Activated CD8-positive, alpha-beta memory T cell treated with anti-CD3 and anti-CD28 coated beads, Interleukin-2, amount 10 ng/mL, durations not matched to agents 7 days and 5 days (primary cell): Measurements from ENCODE around the gene PI4KB. TPM values are rescaled to one million over a fixed set of nuclear protein-coding genes. Genes with fewer than 3 reads are reported as not detected.
A peak's percentile ranks its signal among the peaks of the same experiment; 100 is the strongest.
"Not testable (repeated sequence)": the region's sequence is repeated elsewhere in the genome, so short reads cannot be mapped to it uniquely, and the experiment has no call there.

ENCODE experiments used
- ATAC-seq: fragments of 150-1000 bp; cut with Tn5 transposase; one replicate; pipeline ENCODE4 v1.10.0; 2021; ENCODE audit warnings: moderate library complexity
- CTCF ChIA-PET: fragments of 350-600 bp; sonication (Branson Sonifier 250); formaldehyde crosslinking; loops from one replicate; lab custom pipeline; 2021; ENCODE audit warnings: antibody characterized with exemption; lab: Charles Lee
- DNase-seq: peaks from one replicate; pipeline ENCODE4 v3.0.0-alpha.2; 2020
- H3K27ac Mint-ChIP-seq: one replicate; pipeline ENCODE4 v1.8.0; 2021; ENCODE audit warnings: mild to moderate bottlenecking, mixed read lengths
- H3K27me3 Mint-ChIP-seq: one replicate; pipeline ENCODE4 v1.8.0; 2021; ENCODE audit warnings: mixed read lengths
- H3K36me3 Mint-ChIP-seq: one replicate; pipeline ENCODE4 v1.8.0; 2021; ENCODE audit warnings: mild to moderate bottlenecking, mixed read lengths
- H3K4me1 Mint-ChIP-seq: one replicate; pipeline ENCODE4 v1.8.0; 2021; ENCODE audit warnings: mixed read lengths
- H3K4me3 Mint-ChIP-seq: one replicate; pipeline ENCODE4 v1.8.0; 2021; ENCODE audit warnings: mild to moderate bottlenecking, moderate library complexity, mixed read lengths
- H3K9me3 Mint-ChIP-seq: one replicate; pipeline ENCODE4 v1.8.0; 2022; ENCODE audit warnings: low read depth, mixed read lengths
- total RNA-seq, 2 experiments: library from RNA; stranded (reverse); gene quantifications; one replicate each; pipeline ENCODE4 v1.2.3, GENCODE V29; 2021

PI4KB gene
- total RNA-seq, 2 experiments from 2014 or later, result 68.5 to 73.9 TPM

- Mint-ChIP-seq H3K27ac (peak overlapping the region; percentile 29), H3K4me3 (no peak overlapping the region), H3K27me3 (no peaks in the 10 kb centered on the region), H3K4me1 (peaks cover 18% of the 10 kb centered on the region), H3K9me3 (no peaks in the 10 kb centered on the region), H3K36me3 (peaks cover 5% of the 10 kb centered on the region)
- DNase-seq (no peak), ATAC-seq (no peak)
- CTCF ChIA-PET, result interaction anchor here (0.7 to 1.6 kb wide), 6 partner anchors 12 to 206 kb away, joined by 3 to 7 read pairs (median 4); no protein-coding TSS in a partner anchor
Measured at GRCh38 chr1:151277249-151277648, 50.0 kb downstream of the PI4KB start.

- H3K9me3 Mint-ChIP-seq, H3K27me3 Mint-ChIP-seq, H3K36me3 Mint-ChIP-seq, H3K4me3 Mint-ChIP-seq, DNase-seq, CTCF ChIA-PET, H3K27ac Mint-ChIP-seq, ATAC-seq: not testable (repeated sequence)
- peaks cover 14% of the 10 kb centered on the region for H3K4me1 Mint-ChIP-seq
Measured at GRCh38 chr1:151275341-151275740, 51.9 kb downstream of the PI4KB start.

- Mint-ChIP-seq H3K4me3 (no peak overlapping the region), H3K36me3 (peaks cover 10% of the 10 kb centered on the region), H3K4me1 (peaks cover 13% of the 10 kb centered on the region), H3K9me3 (no peaks in the 10 kb centered on the region), H3K27me3 (no peaks in the 10 kb centered on the region), H3K27ac (no peak overlapping the region)
- CTCF ChIA-PET, result interaction anchor here (1.1 kb wide), 1 partner anchor 66 kb away, joined by 4 read pairs; no protein-coding TSS in a partner anchor
- ATAC-seq (no peak), DNase-seq (no peak)
Measured at GRCh38 chr1:151273924-151274466, 53.2 kb downstream of the PI4KB start.

GRCh38 chr1:151267760-151268159 is 59.5 kb downstream of the PI4KB start:
- no peaks in the 10 kb centered on the region for H3K4me1 Mint-ChIP-seq
- ATAC-seq (no peak), DNase-seq (no peak)
- H3K36me3 Mint-ChIP-seq, result peaks cover 43% of the 10 kb centered on the region
- H3K9me3 Mint-ChIP-seq, result no peaks in the 10 kb centered on the region
- H3K27ac Mint-ChIP-seq, result no peak overlapping the region
- no peaks in the 10 kb centered on the region for H3K27me3 Mint-ChIP-seq
- H3K4me3 Mint-ChIP-seq, result no peak overlapping the region
- CTCF ChIA-PET, result interaction anchor here (1.0 to 1.1 kb wide), 2 partner anchors 16 kb away, joined by 3 read pairs; no protein-coding TSS in a partner anchor

GRCh38 chr1:151266821-151267220 is 60.4 kb downstream of the PI4KB start:
- H3K27me3 Mint-ChIP-seq, result no peaks in the 10 kb centered on the region
- no peak for DNase-seq
- CTCF ChIA-PET, result interaction anchor here (1.0 kb wide), 1 partner anchor 15 kb away, joined by 3 read pairs; no protein-coding TSS in a partner anchor
- H3K4me1 Mint-ChIP-seq, result no peaks in the 10 kb centered on the region
- no peak for ATAC-seq
- H3K27ac Mint-ChIP-seq, result no peak overlapping the region
- H3K9me3 Mint-ChIP-seq, result no peaks in the 10 kb centered on the region
- H3K36me3 Mint-ChIP-seq, result peaks cover 44% of the 10 kb centered on the region
- H3K4me3 Mint-ChIP-seq, result no peak overlapping the region

GRCh38 chr1:151266315-151266714 is 60.9 kb downstream of the PI4KB start:
- Mint-ChIP-seq H3K4me3 (no peak overlapping the region), H3K9me3 (no peaks in the 10 kb centered on the region), H3K4me1 (no peaks in the 10 kb centered on the region), H3K36me3 (peaks cover 42% of the 10 kb centered on the region), H3K27me3 (no peaks in the 10 kb centered on the region), H3K27ac (no peak overlapping the region)
- no peak for DNase-seq
- no peak for ATAC-seq
- CTCF ChIA-PET, result no interaction called here

GRCh38 chr1:151265446-151266236 is 61.6 kb downstream of the PI4KB start:
- DNase-seq (no peak), ATAC-seq (no peak)
- no peaks in the 10 kb centered on the region for H3K27me3 Mint-ChIP-seq
- no peaks in the 10 kb centered on the region for H3K4me1 Mint-ChIP-seq
- no peak overlapping the region for H3K4me3 Mint-ChIP-seq
- no peak overlapping the region for H3K27ac Mint-ChIP-seq
- H3K36me3 Mint-ChIP-seq, result peaks cover 41% of the 10 kb centered on the region
- H3K9me3 Mint-ChIP-seq, result no peaks in the 10 kb centered on the region
- CTCF ChIA-PET, result interaction anchor here (1.4 kb wide), 1 partner anchor 11 kb away, joined by 3 read pairs; no protein-coding TSS in a partner anchor

GRCh38 chr1:151259351-151259750 is 67.9 kb downstream of the PI4KB start:
- no peak for ATAC-seq
- Mint-ChIP-seq H3K9me3 (no peaks in the 10 kb centered on the region), H3K36me3 (peaks cover 29% of the 10 kb centered on the region), H3K27ac (no peak overlapping the region), H3K4me1 (peaks cover 29% of the 10 kb centered on the region), H3K4me3 (no peak overlapping the region), H3K27me3 (no peaks in the 10 kb centered on the region)
- no peak for DNase-seq
- CTCF ChIA-PET, result no interaction called here

GRCh38 chr1:151255381-151255780 is 71.8 kb downstream of the PI4KB start:
- Mint-ChIP-seq H3K27me3 (no peaks in the 10 kb centered on the region), H3K9me3 (no peaks in the 10 kb centered on the region), H3K4me3 (peak overlapping the region; percentile 94), H3K27ac (peak overlapping the region; percentile 92), H3K36me3 (peaks cover 22% of the 10 kb centered on the region), H3K4me1 (peaks cover 35% of the 10 kb centered on the region)
- CTCF ChIA-PET, result interaction anchor here (1.0 to 1.4 kb wide), 3 partner anchors 15 to 156 kb away, joined by 3 to 5 read pairs (median 3); no protein-coding TSS in a partner anchor
- ATAC-seq (no peak), DNase-seq (no peak)

GRCh38 chr1:151254217-151255213 is 72.7 kb downstream of the PI4KB start, which contains the start of gene PSMD4:
Gene PSMD4 (plus strand): TSS chr1:151254734. CDS start chr1:151254783, 49 bp downstream.
- Mint-ChIP-seq H3K36me3 (peaks cover 23% of the 10 kb centered on the region), H3K4me3 (peak within 1 kb of the TSS; percentile 94), H3K4me1 (peaks cover 32% of the 10 kb centered on the region), H3K27ac (peak within 1 kb of the TSS; percentile 92), H3K27me3 (no peaks in the 10 kb centered on the region), H3K9me3 (no peaks in the 10 kb centered on the region)
- CTCF ChIA-PET, result interaction anchor here (0.5 to 1.4 kb wide), 9 partner anchors 16 to 498 kb away, joined by 3 to 5 read pairs (median 3); partner anchors contain the start of gene VPS72
- DNase-seq (peak; percentile 97), ATAC-seq (peak; percentile 98)

- Mint-ChIP-seq H3K9me3 (no peaks in the 10 kb centered on the region), H3K27me3 (no peaks in the 10 kb centered on the region), H3K4me1 (peaks cover 22% of the 10 kb centered on the region), H3K4me3 (no peak overlapping the region), H3K36me3 (peaks cover 30% of the 10 kb centered on the region), H3K27ac (no peak overlapping the region)
- CTCF ChIA-PET, result interaction anchor here (0.5 to 3.5 kb wide), 43 partner anchors 10 to 227 kb away, joined by 3 to 27 read pairs (median 4); partner anchors contain the start of genes C1orf56, GABPB2, PI4KB and PIP5K1A
- DNase-seq (peak; percentile 81), ATAC-seq (peak; percentile 43)
Measured at GRCh38 chr1:151251656-151252470, 75.4 kb downstream of the PI4KB start.

- H3K9me3 Mint-ChIP-seq, result no peaks in the 10 kb centered on the region
- ATAC-seq (no peak), DNase-seq (no peak)
- H3K27ac Mint-ChIP-seq, result no peak overlapping the region
- peaks cover 50% of the 10 kb centered on the region for H3K36me3 Mint-ChIP-seq
- H3K27me3 Mint-ChIP-seq, result no peaks in the 10 kb centered on the region
- H3K4me3 Mint-ChIP-seq, result no peak overlapping the region
- CTCF ChIA-PET, result interaction anchor here (0.8 kb wide), 1 partner anchor 90 kb away, joined by 3 read pairs; the partner anchor contains the start of gene TNFAIP8L2
- peaks cover 4% of the 10 kb centered on the region for H3K4me1 Mint-ChIP-seq
Measured at GRCh38 chr1:151246786-151247185, 80.4 kb downstream of the PI4KB start.
